GM12891 (cell line): ENCODE measurements around the gene NFYA.

Source experiments
- PAX5 ChIP-seq: IDR thresholded peaks from 2 replicates; pipeline ENCODE4 v1.6.1; 2011; ENCODE audit warnings: low read length, moderate library complexity, mild to moderate bottlenecking; ENCODE audit not compliant: insufficient read depth, severe bottlenecking
- POLR2A ChIP-seq: IDR thresholded peaks from 2 replicates; pipeline ENCODE4 v1.6.1; 2011; ENCODE audit warnings: low read depth, low read length, control low read depth
- POLR2AphosphoS5 ChIP-seq: IDR thresholded peaks from 2 replicates; pipeline ENCODE4 v1.6.1; 2011; ENCODE audit warnings: low read depth, low read length, control low read depth
- POU2F2 ChIP-seq: IDR thresholded peaks from 2 replicates; pipeline ENCODE4 v1.6.1; 2011; ENCODE audit warnings: low read depth, mild to moderate bottlenecking, control low read depth, low read length, moderate library complexity
- SPI1 ChIP-seq: IDR thresholded peaks from 2 replicates; pipeline ENCODE4 v1.6.1; 2011; ENCODE audit warnings: low read depth, low read length, control low read depth
- TAF1 ChIP-seq: IDR thresholded peaks from 2 replicates; pipeline ENCODE4 v1.6.1; 2011; ENCODE audit warnings: low read depth, low read length, control low read depth

DNA sequence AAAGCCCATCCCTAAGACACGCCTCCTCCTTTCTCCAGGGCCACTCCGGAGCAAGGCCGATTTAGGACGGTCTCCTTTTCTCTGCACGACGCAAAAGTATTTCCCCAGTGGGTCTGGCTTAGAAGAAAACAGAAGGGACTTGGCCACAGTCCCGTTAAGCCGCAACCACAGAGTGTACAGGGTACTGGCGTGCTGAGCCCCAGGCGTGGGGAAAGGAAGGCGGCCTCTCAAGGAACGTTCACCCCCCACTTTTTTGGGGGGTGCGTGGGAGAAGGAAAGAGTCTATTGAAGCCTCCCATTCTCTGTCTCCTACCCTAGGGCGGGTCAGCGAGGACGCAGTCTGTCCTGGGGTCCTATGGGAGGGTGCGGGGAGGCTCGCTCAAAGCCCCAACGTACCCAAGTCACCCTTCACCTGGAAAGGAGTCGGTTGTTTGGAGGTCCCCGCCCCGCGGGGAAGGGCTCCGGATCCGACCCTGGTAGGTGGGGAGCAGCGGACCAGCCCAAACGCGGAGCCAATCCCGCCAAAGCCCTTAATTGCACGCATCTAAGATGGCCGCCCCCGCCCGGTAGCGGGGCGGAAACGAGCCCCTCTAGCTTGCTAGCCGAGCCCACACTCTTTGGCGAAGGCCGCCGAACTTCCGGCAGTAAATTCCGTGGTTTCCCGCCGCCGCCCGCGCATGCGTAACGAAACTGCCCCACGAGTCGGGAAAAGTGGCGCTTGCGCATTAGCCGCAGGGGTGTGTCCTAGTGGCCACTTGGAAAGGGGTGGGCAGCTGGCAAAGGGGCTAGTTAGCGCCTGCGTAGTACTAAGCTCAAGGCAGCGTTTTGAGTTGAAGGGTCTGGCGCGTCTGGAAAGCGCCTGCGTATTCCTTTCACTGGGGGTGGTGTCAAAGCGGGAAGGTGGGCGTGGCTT is 595 bp upstream of the NFYA start, which contains the start of gene OARD1:
- peak; percentile 37 for TF ChIP-seq POLR2A
- no peak for TF ChIP-seq SPI1
- peak; percentile 49; the same call in 1 of the 2 replicates for TF ChIP-seq TAF1
- TF ChIP-seq POLR2AphosphoS5 = peak; percentile 72; the same call in 1 of the 2 replicates
- TF ChIP-seq POU2F2 = 0 out of 2 replicates have a peak, but pooled peaks have one; percentile 22
- no peak for TF ChIP-seq PAX5
